CD4-positive, alpha-beta T cell treated with Interleukin-4 for 4 hours (primary cell): ENCODE measurements around the gene FLVCR1.
"Not testable (repeated sequence)": the region's sequence is repeated elsewhere in the genome, so short reads cannot be mapped to it uniquely, and the experiment has no call there.

Experiments used
- DNase-seq: peaks from one replicate; pipeline ENCODE4 v3.0.0-alpha.2; 2020

FLVCR1 gene

GRCh38 chr1:212857992-212858460, at the start of gene FLVCR1:
FLVCR1 (plus strand) TSS chr1:212858275; CDS start chr1:212858453, 178 bp downstream.
- DNase-seq: peak; percentile 94

- DNase-seq: peak; percentile 8
Measured at GRCh38 chr1:212814537-212815334, 43.3 kb upstream of the FLVCR1 start.

- DNase-seq: no peak
Measured at GRCh38 chr1:212816567-212817278, 41.4 kb upstream of the FLVCR1 start.

DNA sequence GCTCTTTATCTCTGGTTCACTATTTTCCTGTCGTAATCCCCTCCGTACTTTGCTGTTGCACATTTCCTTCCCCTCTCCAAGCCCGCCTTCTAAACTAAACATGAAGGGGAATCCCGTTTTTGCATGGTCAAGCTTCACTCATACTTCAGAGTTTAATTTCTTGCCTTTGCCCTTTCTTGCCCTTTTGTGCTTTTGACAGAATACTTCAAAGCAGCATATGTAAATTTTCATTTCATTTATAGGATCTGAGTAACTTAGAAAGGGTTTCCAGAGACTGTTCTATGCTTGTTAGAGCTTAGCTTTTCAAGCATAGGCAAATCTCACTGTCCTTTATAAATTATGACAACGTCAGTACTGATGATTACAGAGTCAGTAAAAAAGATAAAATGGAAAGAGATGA, 38.3 kb upstream of the FLVCR1 start:
- DNase-seq: no peak

- DNase-seq: no peak
Measured at GRCh38 chr1:212820969-212821368, 37.1 kb upstream of the FLVCR1 start.

- DNase-seq: no peak
Measured at GRCh38 chr1:212822956-212823355, 35.1 kb upstream of the FLVCR1 start.

DNA sequence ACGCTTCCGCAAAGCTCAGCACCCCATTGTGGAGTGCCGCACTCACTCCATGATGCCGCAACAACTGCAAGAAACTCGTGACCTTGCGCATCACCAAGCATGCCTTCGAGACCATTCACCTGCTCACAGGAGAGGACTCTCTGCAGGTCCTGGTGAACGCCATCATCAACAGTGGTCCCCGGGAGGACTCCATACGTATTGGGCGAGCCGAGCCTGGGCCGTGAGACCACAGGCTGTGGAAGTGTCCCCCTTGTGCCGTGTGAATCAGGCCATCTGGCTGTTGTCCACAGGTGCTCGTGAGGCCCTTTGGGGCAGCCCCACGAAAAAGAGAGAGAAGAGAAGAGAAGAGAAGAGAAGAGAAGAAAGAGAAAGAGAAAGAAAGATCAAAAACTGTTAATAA, 33.9 kb upstream of the FLVCR1 start:
- DNase-seq: no peak

DNA sequence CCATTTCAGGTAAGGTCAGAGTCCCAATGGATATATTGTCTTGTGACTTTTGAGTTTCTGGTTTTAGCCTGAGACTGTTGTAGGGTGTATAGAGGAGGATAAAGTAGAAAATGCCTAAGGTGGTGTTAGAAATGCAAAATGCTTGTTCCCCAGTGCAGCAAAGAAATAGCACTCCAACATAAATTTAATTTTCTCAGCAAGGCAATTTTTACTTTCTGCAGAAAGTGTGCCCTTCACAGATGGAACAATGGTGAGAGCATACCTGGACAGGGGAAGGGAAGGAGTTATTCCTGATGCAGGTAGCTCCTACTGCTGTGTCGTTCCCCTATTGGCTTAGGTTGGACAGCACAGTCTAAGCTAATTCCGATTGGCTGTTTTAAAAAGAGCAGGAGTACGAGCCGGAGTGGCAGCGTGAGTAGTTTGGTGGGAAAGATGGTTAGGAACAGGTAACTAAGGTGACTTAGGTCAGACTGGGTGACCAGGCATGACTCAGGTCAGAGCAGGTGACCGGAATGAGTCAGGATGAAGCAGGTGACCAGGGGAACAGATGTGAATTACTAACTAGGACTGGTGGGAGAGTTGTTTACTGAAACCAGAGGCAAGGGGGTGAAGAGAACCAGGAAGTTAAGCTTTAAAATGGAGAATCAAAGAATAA, 32.1 kb upstream of the FLVCR1 start:
- no peak for DNase-seq

- no peak for DNase-seq
Measured at GRCh38 chr1:212827171-212827776, 30.8 kb upstream of the FLVCR1 start.

GRCh38 chr1:212827831-212828278, 30.2 kb upstream of the FLVCR1 start:
- DNase-seq: no peak

DNA sequence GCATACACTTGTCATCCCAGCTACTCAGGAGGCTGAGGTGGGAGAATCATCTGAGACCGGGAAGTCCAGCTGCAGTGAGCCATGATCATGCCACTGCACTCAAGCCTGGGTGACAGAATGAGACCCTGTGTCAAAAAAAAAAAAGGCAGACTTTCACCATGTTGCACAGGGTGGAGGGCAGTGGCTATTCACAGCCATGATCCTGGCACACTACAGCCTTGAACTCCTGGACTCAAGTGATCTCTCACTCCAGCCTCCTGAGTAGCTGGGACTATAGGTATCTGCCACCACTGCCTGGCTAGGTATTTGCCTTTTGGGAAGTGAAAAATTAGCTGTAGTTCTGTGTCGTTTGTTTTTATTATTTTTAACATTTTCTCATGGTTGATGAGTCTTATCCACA, 29.7 kb upstream of the FLVCR1 start:
- DNase-seq: no peak

DNA sequence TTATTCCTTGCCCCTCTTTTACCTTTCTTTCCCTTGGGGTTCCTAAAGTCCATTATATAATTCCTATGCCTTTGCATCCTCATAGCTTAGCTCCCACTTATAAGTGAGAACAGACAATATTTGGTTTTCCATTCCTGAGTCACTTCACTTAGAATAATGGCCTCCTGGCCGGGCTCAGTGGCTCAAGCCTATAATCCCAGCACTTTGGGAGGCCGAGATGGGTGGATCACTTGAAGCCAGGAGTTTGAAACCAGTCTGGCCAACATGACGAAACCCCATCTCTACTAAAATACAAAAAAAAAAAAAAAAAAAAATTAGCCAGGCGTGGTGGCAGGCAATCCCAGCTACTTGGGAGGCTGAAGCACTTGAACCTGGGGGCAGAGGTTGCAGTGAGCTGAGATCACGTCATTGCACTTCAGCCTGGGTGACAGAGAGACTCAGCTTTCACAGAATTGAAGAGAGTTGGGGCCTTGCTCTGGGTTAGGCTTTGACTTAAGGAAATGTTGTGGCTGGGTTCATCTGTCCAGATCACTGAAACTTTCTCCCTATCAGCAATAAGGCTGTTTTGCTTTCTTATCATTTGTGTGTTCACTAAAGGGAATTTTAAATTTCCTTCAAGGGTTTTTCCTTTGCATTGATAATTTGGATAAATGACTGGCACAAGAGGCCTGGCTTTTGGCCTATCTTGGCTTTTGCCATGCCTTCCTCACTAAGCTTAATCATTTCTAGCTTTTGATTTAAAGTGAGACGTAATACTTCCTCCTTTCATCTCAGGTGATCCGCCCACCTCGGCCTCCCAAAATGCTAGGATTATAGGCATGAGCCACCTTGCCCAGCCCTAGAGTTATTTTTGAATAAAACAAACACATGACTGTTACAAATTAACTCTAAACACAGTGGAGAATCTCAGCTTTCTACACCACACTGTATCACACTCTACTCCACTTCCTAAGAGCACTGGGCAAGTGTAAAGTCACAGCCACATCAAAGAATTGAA, 24.6 kb upstream of the FLVCR1 start:
- DNase-seq: not testable (repeated sequence)

- no peak for DNase-seq
Measured at GRCh38 chr1:212838145-212838544, 19.9 kb upstream of the FLVCR1 start.

GRCh38 chr1:212844521-212844920, 13.6 kb upstream of the FLVCR1 start:
- not testable (repeated sequence) for DNase-seq

DNA sequence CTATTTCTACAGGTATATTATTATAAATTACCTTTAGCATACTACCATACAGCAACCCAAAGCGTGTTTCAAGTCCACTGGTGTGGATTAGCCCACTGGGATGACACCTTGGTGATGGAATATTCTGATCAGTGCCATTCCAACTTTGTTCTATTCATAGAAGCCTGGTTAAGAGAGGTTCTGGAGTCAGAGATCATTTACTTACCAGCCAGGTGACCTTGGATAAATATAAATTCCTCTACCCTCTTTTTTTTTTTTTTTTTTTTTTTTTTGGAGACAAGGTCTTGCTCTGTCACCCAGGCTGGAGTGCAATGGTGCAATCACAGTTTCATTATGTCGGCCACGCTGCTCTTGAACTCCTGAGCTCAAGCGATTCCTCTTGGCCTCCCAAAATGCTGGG, 10.5 kb upstream of the FLVCR1 start, which contains the start of gene SPATA45:
TSS of gene SPATA45 (minus strand) at position 101 of the 400 bp plus-strand sequence. CDS start 11,500 bp downstream, outside the sequence.
- no peak for DNase-seq

GRCh38 chr1:212852105-212852688, 5.9 kb upstream of the FLVCR1 start:
- DNase-seq: no peak

- DNase-seq: no peak
Measured at GRCh38 chr1:212853658-212854057, 4.4 kb upstream of the FLVCR1 start.

GRCh38 chr1:212856755-212857154, 1.3 kb upstream of the FLVCR1 start:
- DNase-seq: no peak

- no peak for DNase-seq
Measured at GRCh38 chr1:212858461-212859265, 588 bp downstream of the FLVCR1 start.
